ENCODE results near the gene TMEM120B.
A peak's percentile ranks its signal among the peaks of the same experiment; 100 is the strongest.

The TMEM120B gene

GRCh38 chr12:121797937-121798786 is 85.6 kb downstream of the TMEM120B start (continued):
- 0 out of 2 replicates have a peak, but pooled peaks have one; percentile 26 for TF ChIP-seq INSM2 (tag by site-specific recombination; IDR thresholded peaks at IDR 0.05)
- TF ChIP-seq ZNF792 (tag by site-specific recombination; IDR thresholded peaks at IDR 0.05) = 0 out of 2 replicates have a peak, but pooled peaks have one; percentile 15
- peak; percentile 43; the same call in 1 of the 2 replicates for TF ChIP-seq ZNF76 (tag by site-specific recombination; IDR thresholded peaks at IDR 0.05; ENCODE audit: borderline replicate concordance, low read depth)
- no peak for TF ChIP-seq ZNF121 (tag by site-specific recombination; IDR thresholded peaks at IDR 0.05)
- peak; percentile 69 for TF ChIP-seq ZSCAN30 (tag by site-specific recombination; IDR thresholded peaks at IDR 0.05)
- TF ChIP-seq HOXC10 (CRISPR knock-in tag; IDR thresholded peaks at IDR 0.05) = no peak
- TF ChIP-seq GLIS2 (tag by site-specific recombination; IDR thresholded peaks at IDR 0.05) = peak; percentile 92
- no peak for TF ChIP-seq ZNF280C (tag by site-specific recombination; IDR thresholded peaks at IDR 0.05)
- TF ChIP-seq ZNF561 (tag by site-specific recombination; IDR thresholded peaks at IDR 0.05; ENCODE audit: borderline replicate concordance) = peak; percentile 26; the same call in 1 of the 2 replicates
- peak; percentile 96 for TF ChIP-seq ZBTB48 (tag by site-specific recombination; IDR thresholded peaks at IDR 0.05)
- TF ChIP-seq ZNF394 (tag by site-specific recombination; IDR thresholded peaks at IDR 0.05; ENCODE audit: borderline replicate concordance) = peak; percentile 49; the same call in 1 of the 2 replicates
- TF ChIP-seq PBX3 (CRISPR knock-in tag; IDR thresholded peaks at IDR 0.05) = peak; percentile 88; the same call in 1 of the 2 replicates

GRCh38 chr12:121798787-121799155 is 86.2 kb downstream of the TMEM120B start:
- Histone ChIP-seq H3K4me3 (ENCODE audit: low read depth, low read length) (no peak overlapping the region; the same call in 1 of the 2 replicates), H3K27ac (ENCODE audit: extremely low read depth, low read depth, low read length) (peak overlapping the region; percentile 100), H3K36me3 (ENCODE audit: control insufficient read depth in 2 of 2, insufficient read depth in 1 of 2, low read length in 2 of 2) (peaks cover 0 to 26% of the 10 kb centered on the region in 2 experiments; a peak in 1 of 3 replicates), H3K9me3 (ENCODE audit: control insufficient read depth, insufficient read depth, low read depth, low read length) (no peaks in the 10 kb centered on the region), H3K4me1 (ENCODE audit: control insufficient read depth, insufficient read depth, low read length) (peaks cover 20% of the 10 kb centered on the region)
- TF ChIP-seq ZFP37 (tag by site-specific recombination; IDR thresholded peaks at IDR 0.05) (peak; percentile 94; the same call in 1 of the 2 replicates), ZNF48 (tag by site-specific recombination; IDR thresholded peaks at IDR 0.05) (no peak), MEIS1 (CRISPR knock-in tag; IDR thresholded peaks at IDR 0.05; ENCODE audit: borderline replicate concordance) (no peak), ZBTB10 (tag by site-specific recombination; IDR thresholded peaks at IDR 0.05) (no peak), ZNF629 (tag by site-specific recombination; IDR thresholded peaks at IDR 0.05) (no peak), ZNF621 (tag by site-specific recombination; IDR thresholded peaks at IDR 0.05) (no peak)
- ChIA-PET POLR2A (interaction anchor here (0.8 to 8.9 kb wide), 4 partner anchors 11 to 95 kb away, joined by 3 to 165 read pairs (median 8); partner anchors contain the start of gene PSMD9), CTCF (interaction anchor here (0.7 to 9.8 kb wide), 6 partner anchors 11 to 104 kb away, joined by 3 to 393 read pairs (median 180); partner anchors contain the start of genes PSMD9 and SETD1B)

Data from HEK293 (cell line).